HEK293 (cell line): Measurements from ENCODE around the gene CEP104.

Experiments used
- ZBTB7A ChIP-seq: fragments of 450-650 bp; formaldehyde crosslinking; IDR thresholded peaks from 2 replicates; pipeline ENCODE4 v1.5.1; 2016; ENCODE audit warnings: low read depth, missing biosample characterization, missing genetic modification characterization
- ZIC2 ChIP-seq: fragments of 450-650 bp; formaldehyde crosslinking; IDR thresholded peaks from 2 replicates; pipeline ENCODE4 v1.5.1; 2016; ENCODE audit warnings: missing biosample characterization, missing genetic modification characterization
- ZNF10 ChIP-seq: fragments of 450-650 bp; formaldehyde crosslinking; IDR thresholded peaks from 2 replicates; pipeline ENCODE4 v1.5.1; 2017; ENCODE audit warnings: missing biosample characterization, missing genetic modification characterization
- ZNF394 ChIP-seq: fragments of 450-650 bp; formaldehyde crosslinking; IDR thresholded peaks from 2 replicates; pipeline ENCODE4 v1.5.1; 2016; ENCODE audit warnings: missing biosample characterization, missing genetic modification characterization, mild to moderate bottlenecking, moderate library complexity, borderline replicate concordance
- TF ChIP-seq, protein P1 (sequence below): fragments of 450-650 bp; formaldehyde crosslinking; IDR thresholded peaks from 2 replicates; pipeline ENCODE4 v1.5.1; 2016; ENCODE audit warnings: missing biosample characterization, missing genetic modification characterization

DNA sequence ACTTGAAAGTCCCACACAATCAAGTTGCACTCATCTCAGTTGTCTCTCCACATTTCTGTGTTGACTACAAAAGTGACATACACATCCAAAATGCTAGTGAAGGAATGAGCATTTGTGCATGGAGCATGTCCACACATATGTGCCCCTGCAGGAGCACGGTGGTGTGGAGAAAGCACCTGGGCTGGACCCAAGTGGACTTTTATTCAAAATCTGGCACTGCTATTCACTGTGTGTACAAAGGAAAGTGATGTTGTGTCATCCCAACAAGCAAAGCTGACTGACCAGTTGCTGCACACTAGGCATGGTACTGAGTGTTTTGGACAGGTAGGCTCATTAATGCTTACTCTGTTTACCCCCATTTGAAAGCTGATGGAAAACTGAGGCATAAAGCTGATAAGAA is 19.3 kb downstream of the CEP104 start:
- TF ChIP-seq, protein P1, sequence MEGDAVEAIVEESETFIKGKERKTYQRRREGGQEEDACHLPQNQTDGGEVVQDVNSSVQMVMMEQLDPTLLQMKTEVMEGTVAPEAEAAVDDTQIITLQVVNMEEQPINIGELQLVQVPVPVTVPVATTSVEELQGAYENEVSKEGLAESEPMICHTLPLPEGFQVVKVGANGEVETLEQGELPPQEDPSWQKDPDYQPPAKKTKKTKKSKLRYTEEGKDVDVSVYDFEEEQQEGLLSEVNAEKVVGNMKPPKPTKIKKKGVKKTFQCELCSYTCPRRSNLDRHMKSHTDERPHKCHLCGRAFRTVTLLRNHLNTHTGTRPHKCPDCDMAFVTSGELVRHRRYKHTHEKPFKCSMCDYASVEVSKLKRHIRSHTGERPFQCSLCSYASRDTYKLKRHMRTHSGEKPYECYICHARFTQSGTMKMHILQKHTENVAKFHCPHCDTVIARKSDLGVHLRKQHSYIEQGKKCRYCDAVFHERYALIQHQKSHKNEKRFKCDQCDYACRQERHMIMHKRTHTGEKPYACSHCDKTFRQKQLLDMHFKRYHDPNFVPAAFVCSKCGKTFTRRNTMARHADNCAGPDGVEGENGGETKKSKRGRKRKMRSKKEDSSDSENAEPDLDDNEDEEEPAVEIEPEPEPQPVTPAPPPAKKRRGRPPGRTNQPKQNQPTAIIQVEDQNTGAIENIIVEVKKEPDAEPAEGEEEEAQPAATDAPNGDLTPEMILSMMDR, result no peak
- TF ChIP-seq ZNF10 (tag by site-specific recombination) (no peak), ZBTB7A (tag by site-specific recombination) (no peak), ZIC2 (tag by site-specific recombination) (no peak), ZNF394 (tag by site-specific recombination) (no peak)
